Smooth muscle cell (in vitro differentiated cells): Measurements from ENCODE around the gene SLC10A6. TPM values are rescaled to one million over a fixed set of nuclear protein-coding genes. Genes with fewer than 3 reads are reported as not detected.
"Not testable (repeated sequence)": the region's sequence is repeated elsewhere in the genome, so short reads cannot be mapped to it uniquely, and the experiment has no call there.

Experiments used
- DNase-seq: peaks from one replicate; lab custom pipeline; 2025; ENCODE audit not compliant: unreplicated experiment; lab: John Stamatoyannopoulos, UW
- H2AFZ ChIP-seq: fragments of 200-600 bp; sonication (generic); 2 replicates; pipeline ENCODE4 v1.6.0; 2016; ENCODE audit warnings: antibody characterized with exemption, low read depth, mild to moderate bottlenecking
- H3F3A ChIP-seq: fragments of 200-600 bp; sonication (generic); 2 replicates; pipeline ENCODE4 v1.6.0; 2017; ENCODE audit warnings: antibody characterized with exemption, low read depth
- H3K27ac ChIP-seq: fragments of 200-600 bp; sonication (generic); 2 replicates; pipeline ENCODE4 v1.5.1; 2016; ENCODE audit warnings: low read depth, mild to moderate bottlenecking
- H3K27me3 ChIP-seq: fragments of 200-600 bp; sonication (generic); 2 replicates; pipeline ENCODE4 v1.6.1; 2016; ENCODE audit warnings: low read depth, mild to moderate bottlenecking
- H3K36me3 ChIP-seq: fragments of 200-600 bp; sonication (generic); 2 replicates; pipeline ENCODE4 v1.5.1; 2016; ENCODE audit warnings: low read depth
- H3K4me1 ChIP-seq: fragments of 200-600 bp; sonication (generic); 2 replicates; pipeline ENCODE4 v1.5.1; 2016; ENCODE audit warnings: low read depth
- H3K4me2 ChIP-seq: fragments of 200-600 bp; sonication (generic); 2 replicates; pipeline ENCODE4 v1.6.0; 2016; ENCODE audit warnings: mild to moderate bottlenecking
- H3K4me3 ChIP-seq: fragments of 200-600 bp; sonication (generic); 2 replicates; pipeline ENCODE4 v1.5.1; 2016; ENCODE audit warnings: mild to moderate bottlenecking
- H3K79me2 ChIP-seq: fragments of 200-600 bp; sonication (generic); 2 replicates; pipeline ENCODE4 v1.6.0; 2016; ENCODE audit warnings: low read depth, mild to moderate bottlenecking
- H3K9ac ChIP-seq: fragments of 200-600 bp; sonication (generic); 2 replicates; pipeline ENCODE4 v1.6.0; 2016; ENCODE audit warnings: low read depth
- H3K9me3 ChIP-seq: fragments of 200-600 bp; sonication (generic); replicated peaks from 2 replicates; pipeline ENCODE4 v1.5.1; 2016; ENCODE audit warnings: low read depth
- H4K20me1 ChIP-seq: fragments of 200-600 bp; sonication (generic); 2 replicates; pipeline ENCODE4 v1.6.0; 2016; ENCODE audit warnings: low read depth
- CTCF ChIP-seq: fragments of 200-600 bp; sonication (generic); IDR thresholded peaks from 2 replicates; pipeline ENCODE4 v1.5.1; 2017; ENCODE audit warnings: borderline replicate concordance, mild to moderate bottlenecking, antibody characterized with exemption; ENCODE audit not compliant: insufficient read depth, poor library complexity, severe bottlenecking
- WGBS: methylation state at CpG from one replicate; pipeline ENCODE4 v1.1.7; 2016; ENCODE audit warnings: low lambda C conversion rate; 5-methylcytosine and 5-hydroxymethylcytosine counted together
- polyA plus RNA-seq: library from polyadenylated mRNA; unstranded; fragments of >200 nt; fragmentation: Nextera tagmentation; extraction: Ambion mirVana; gene quantifications from 2 replicates; pipeline ENCODE4 v1.2.1, GENCODE V29; 2016
- total RNA-seq: library from RNA; depleted of rRNA; stranded (reverse); fragments of >200 nt; gene quantifications from 2 replicates; pipeline ENCODE4 v1.2.3, GENCODE V29; 2014

The SLC10A6 gene
- total and polyA plus RNA-seq, 2 experiments from 2014 or later: 1.4 TPM; not detected in 1

- H3K4me2 ChIP-seq: no peak overlapping the region
- 93% methylated on average over 2 of the region's 2 CpGs for WGBS
- DNase-seq: no peak
- no peak overlapping the region for H2AFZ ChIP-seq
- no peak for TF ChIP-seq CTCF
- H3K9me3 ChIP-seq: peaks cover 3% of the 10 kb centered on the region
- no peaks in the 10 kb centered on the region for H3K27me3 ChIP-seq
- no peak overlapping the region for H3K4me3 ChIP-seq
- H3K4me1 ChIP-seq: no peaks in the 10 kb centered on the region
- H3K9ac ChIP-seq: no peak overlapping the region
- no peaks in the 10 kb centered on the region for H3F3A ChIP-seq
- no peaks in the 10 kb centered on the region for H3K36me3 ChIP-seq
- no peaks in the 10 kb centered on the region for H3K79me2 ChIP-seq
- H3K27ac ChIP-seq: no peak overlapping the region
- no peaks in the 10 kb centered on the region for H4K20me1 ChIP-seq
These were observed 29.5 kb upstream of the SLC10A6 start for GRCh38 chr4:86878640-86879039.

- WGBS: 93% methylated on average over 4 of the region's 4 CpGs
These were observed 27.9 kb upstream of the SLC10A6 start for GRCh38 chr4:86876894-86877685.

GRCh38 chr4:86875436-86875835 is 26.3 kb upstream of the SLC10A6 start:
- not testable (repeated sequence) for H3K4me1 ChIP-seq, H3K27me3 ChIP-seq, H3K4me3 ChIP-seq, H4K20me1 ChIP-seq, H3K9ac ChIP-seq, H3K27ac ChIP-seq, H3K4me2 ChIP-seq, H3F3A ChIP-seq, H3K79me2 ChIP-seq, H3K9me3 ChIP-seq, H2AFZ ChIP-seq, DNase-seq, H3K36me3 ChIP-seq
- WGBS: 95% methylated on average over 4 of the region's 4 CpGs

More at GRCh38 chr4:86876894-86877685, 27.9 kb upstream of the SLC10A6 start:
- H2AFZ ChIP-seq: no peak overlapping the region
- TF ChIP-seq CTCF: no peak
- H3K4me2 ChIP-seq: no peak overlapping the region
- H3F3A ChIP-seq: no peaks in the 10 kb centered on the region
- no peak overlapping the region for H3K4me3 ChIP-seq
- no peak overlapping the region for H3K9ac ChIP-seq
- H3K9me3 ChIP-seq: peaks cover 3% of the 10 kb centered on the region
- no peaks in the 10 kb centered on the region for H3K79me2 ChIP-seq
- H4K20me1 ChIP-seq: no peaks in the 10 kb centered on the region
- H3K4me1 ChIP-seq: no peaks in the 10 kb centered on the region
- no peaks in the 10 kb centered on the region for H3K36me3 ChIP-seq
- no peak for DNase-seq
- no peak overlapping the region for H3K27ac ChIP-seq
- no peaks in the 10 kb centered on the region for H3K27me3 ChIP-seq

- WGBS: 87% methylated on average over 4 of the region's 4 CpGs
- no peak overlapping the region for H3K9ac ChIP-seq
- no peak for DNase-seq
- H3K4me1 ChIP-seq: no peaks in the 10 kb centered on the region
- no peak for TF ChIP-seq CTCF
- H3K27ac ChIP-seq: no peak overlapping the region
- no peak overlapping the region for H3K4me3 ChIP-seq
- H4K20me1 ChIP-seq: no peaks in the 10 kb centered on the region
- no peaks in the 10 kb centered on the region for H3K79me2 ChIP-seq
- no peak overlapping the region for H2AFZ ChIP-seq
- H3K36me3 ChIP-seq: no peaks in the 10 kb centered on the region
- no peak overlapping the region for H3K4me2 ChIP-seq
- H3K27me3 ChIP-seq: no peaks in the 10 kb centered on the region
- H3F3A ChIP-seq: no peaks in the 10 kb centered on the region
- H3K9me3 ChIP-seq: no peaks in the 10 kb centered on the region
These were observed 23.0 kb upstream of the SLC10A6 start for GRCh38 chr4:86872135-86872534.
